Vagina (tissue), 2 donors: ENCODE results near the gene POLR1B.

ENCODE experiments used
- CTCF ChIP-seq, 3 experiments: fragments of 450-650 bp in 2 of 3; fragments of 200-600 bp in 1 of 3; sonication (generic) in 1 of 3; IDR thresholded peaks; one replicate each; pipeline ENCODE4 v1.5.1; 2017 to 2019; ENCODE audit warnings: antibody characterized with exemption in 3 of 3, mild to moderate bottlenecking in 2 of 3, moderate library complexity in 2 of 3
- POLR2A ChIP-seq, 2 donors: fragments of 450-650 bp; IDR thresholded peaks; one replicate each; pipeline ENCODE4 v1.6.1; 2017; ENCODE audit warnings: antibody characterized with exemption in 2 of 2, mild to moderate bottlenecking in 2 of 2, moderate library complexity in 2 of 2
- POLR2AphosphoS5 ChIP-seq, 2 donors: sonication (generic); formaldehyde crosslinking; IDR thresholded peaks; one replicate each; pipeline ENCODE4 v1.9.0; 2017; ENCODE audit warnings: antibody characterized with exemption in 2 of 2, mild to moderate bottlenecking in 2 of 2, low read depth in 1 of 2; ENCODE audit not compliant: insufficient read depth in 1 of 2

GRCh38 chr2:112542123-112542983 is at the start of gene POLR1B:
- TF ChIP-seq POLR2AphosphoS5 (IDR thresholded peaks at IDR 0.05; ENCODE audit: insufficient read depth in 1 of 2, low read depth in 1 of 2) (peak; percentile 75 to 85), POLR2A (IDR thresholded peaks at IDR 0.05) (peak in 1 of 2 donors; percentile 4), CTCF (IDR thresholded peaks at IDR 0.05) (no peak)
